ENCODE data around the gene MINDY3.

MINDY3 gene

GRCh38 chr10:15738270-15738925, 121.9 kb downstream of the MINDY3 start:
- no peak for DNase-seq (ENCODE audit: low read depth)

GRCh38 chr10:15737656-15738055, 122.7 kb downstream of the MINDY3 start:
- no peak for DNase-seq (ENCODE audit: low read depth)

DNA sequence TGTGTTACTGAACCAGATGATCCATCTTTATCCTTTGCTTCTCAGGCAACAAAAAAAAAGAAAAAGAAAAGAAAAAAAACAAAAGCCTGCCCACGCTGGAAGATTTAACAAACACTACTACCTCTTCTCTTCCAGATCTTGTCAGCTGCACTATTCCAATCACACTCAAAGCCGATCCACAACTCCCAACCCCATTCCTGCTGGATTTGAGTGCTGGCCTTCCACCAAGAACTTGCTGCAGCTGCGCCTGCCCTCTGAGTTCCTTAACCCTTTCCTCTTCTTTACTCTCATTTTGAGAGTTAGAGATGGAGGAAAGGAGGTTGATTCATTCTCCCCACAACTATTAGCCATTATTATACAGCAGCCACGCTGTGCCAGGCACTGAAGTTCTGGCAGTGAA, 124.5 kb downstream of the MINDY3 start:
- DNase-seq (ENCODE audit: low read depth), result no peak

DNA sequence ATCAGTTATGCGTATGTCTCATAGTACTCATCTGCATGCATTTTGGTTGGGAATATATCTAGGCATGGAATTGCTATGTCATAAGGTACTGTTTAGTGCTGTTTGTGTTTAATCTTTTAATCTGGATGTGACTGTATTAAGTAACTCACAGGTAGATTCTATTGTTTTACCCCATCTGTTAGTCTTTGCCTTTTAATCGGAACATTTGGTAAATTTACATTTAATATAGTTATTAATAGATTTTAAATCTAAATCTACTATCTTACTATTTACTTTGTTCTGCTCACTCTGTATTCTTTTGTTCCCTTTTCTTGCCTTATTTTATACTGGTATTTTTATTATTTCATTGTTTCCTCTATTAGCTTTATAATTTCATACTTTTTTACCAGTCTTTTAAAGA, 130.0 kb downstream of the MINDY3 start:
- DNase-seq (ENCODE audit: low read depth), result no peak

GRCh38 chr10:15729890-15730289, 130.4 kb downstream of the MINDY3 start:
- no peak for DNase-seq (ENCODE audit: low read depth)
